ENCODE measurements around the gene TDRD1. TPM values are rescaled to one million over a fixed set of nuclear protein-coding genes. Genes with fewer than 3 reads are reported as not detected.

TDRD1 gene
- total RNA-seq, 2 donors from 2014 or later, result 0.05 to 0.57 TPM

- no peak overlapping the region for H3K4me3 ChIP-seq
- no peaks in the 10 kb centered on the region for H3K27me3 ChIP-seq
- TF ChIP-seq, protein P1, sequence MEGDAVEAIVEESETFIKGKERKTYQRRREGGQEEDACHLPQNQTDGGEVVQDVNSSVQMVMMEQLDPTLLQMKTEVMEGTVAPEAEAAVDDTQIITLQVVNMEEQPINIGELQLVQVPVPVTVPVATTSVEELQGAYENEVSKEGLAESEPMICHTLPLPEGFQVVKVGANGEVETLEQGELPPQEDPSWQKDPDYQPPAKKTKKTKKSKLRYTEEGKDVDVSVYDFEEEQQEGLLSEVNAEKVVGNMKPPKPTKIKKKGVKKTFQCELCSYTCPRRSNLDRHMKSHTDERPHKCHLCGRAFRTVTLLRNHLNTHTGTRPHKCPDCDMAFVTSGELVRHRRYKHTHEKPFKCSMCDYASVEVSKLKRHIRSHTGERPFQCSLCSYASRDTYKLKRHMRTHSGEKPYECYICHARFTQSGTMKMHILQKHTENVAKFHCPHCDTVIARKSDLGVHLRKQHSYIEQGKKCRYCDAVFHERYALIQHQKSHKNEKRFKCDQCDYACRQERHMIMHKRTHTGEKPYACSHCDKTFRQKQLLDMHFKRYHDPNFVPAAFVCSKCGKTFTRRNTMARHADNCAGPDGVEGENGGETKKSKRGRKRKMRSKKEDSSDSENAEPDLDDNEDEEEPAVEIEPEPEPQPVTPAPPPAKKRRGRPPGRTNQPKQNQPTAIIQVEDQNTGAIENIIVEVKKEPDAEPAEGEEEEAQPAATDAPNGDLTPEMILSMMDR (IDR thresholded peaks at IDR 0.05), result no peak
- no peak overlapping the region for H3K27ac ChIP-seq
- DNase-seq, result no peak
- intact Hi-C loops (cut with DNase I), result no loop called here
- H3K4me1 ChIP-seq, result no peaks in the 10 kb centered on the region
- no peak overlapping the region for H3K9ac ChIP-seq (ENCODE audit: low read depth in 2 of 2, low read length in 2 of 2)
- no peaks in the 10 kb centered on the region for H3K9me3 ChIP-seq
- H3K36me3 ChIP-seq, result no peaks in the 10 kb centered on the region
Observed at GRCh38 chr10:114250716-114251115, 71.6 kb downstream of the TDRD1 start.

- TF ChIP-seq, protein P1 (IDR thresholded peaks at IDR 0.05), result no peak
- Histone ChIP-seq H3K4me3 (no peak overlapping the region), H3K4me1 (no peaks in the 10 kb centered on the region), H3K27ac (no peak overlapping the region), H3K9me3 (no peaks in the 10 kb centered on the region), H3K36me3 (no peaks in the 10 kb centered on the region), H3K9ac (ENCODE audit: low read depth in 2 of 2, low read length in 2 of 2) (no peak overlapping the region), H3K27me3 (no peaks in the 10 kb centered on the region)
- no peak for DNase-seq
- intact Hi-C loops (cut with DNase I), result no loop called here
Observed at GRCh38 chr10:114252092-114252491, 72.9 kb downstream of the TDRD1 start.

- TF ChIP-seq, protein P1 (IDR thresholded peaks at IDR 0.05), result no peak
- Histone ChIP-seq H3K9me3 (no peaks in the 10 kb centered on the region), H3K27me3 (no peaks in the 10 kb centered on the region), H3K9ac (ENCODE audit: low read depth in 2 of 2, low read length in 2 of 2) (no peak overlapping the region), H3K4me3 (no peak overlapping the region), H3K4me1 (no peaks in the 10 kb centered on the region), H3K36me3 (no peaks in the 10 kb centered on the region), H3K27ac (no peak overlapping the region)
- intact Hi-C loops (cut with DNase I), result no loop called here
- DNase-seq, result no peak
Observed at GRCh38 chr10:114252883-114253282, 73.7 kb downstream of the TDRD1 start.

DNA sequence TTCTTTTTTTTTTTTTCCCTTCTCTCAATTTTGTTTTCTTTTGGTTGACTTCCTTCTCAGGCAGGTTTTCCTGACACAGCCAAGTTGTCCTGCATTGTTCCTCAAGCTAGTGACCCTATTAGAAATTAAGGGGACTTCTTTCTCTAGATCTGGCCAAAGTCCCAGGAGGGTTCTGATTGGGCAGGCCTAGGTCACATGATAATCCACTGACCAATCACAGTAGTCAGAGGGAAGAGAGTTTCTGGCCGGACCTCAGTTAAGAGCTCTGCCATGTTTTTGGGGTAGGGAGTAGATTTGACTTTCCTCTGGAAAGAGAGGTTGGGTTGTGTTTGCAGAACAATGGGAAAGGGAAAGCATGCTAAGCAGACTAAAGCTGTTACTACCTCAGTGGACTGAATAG is 76.1 kb downstream of the TDRD1 start:
- no peak overlapping the region for H3K27ac ChIP-seq
- TF ChIP-seq, protein P1 (IDR thresholded peaks at IDR 0.05), result no peak
- no peak overlapping the region for H3K9ac ChIP-seq (ENCODE audit: low read depth in 2 of 2, low read length in 2 of 2)
- intact Hi-C loops (cut with DNase I), result no loop called here
- H3K4me3 ChIP-seq, result no peak overlapping the region
- no peaks in the 10 kb centered on the region for H3K36me3 ChIP-seq
- H3K9me3 ChIP-seq, result no peaks in the 10 kb centered on the region
- no peaks in the 10 kb centered on the region for H3K4me1 ChIP-seq
- DNase-seq, result no peak
- no peaks in the 10 kb centered on the region for H3K27me3 ChIP-seq

DNA sequence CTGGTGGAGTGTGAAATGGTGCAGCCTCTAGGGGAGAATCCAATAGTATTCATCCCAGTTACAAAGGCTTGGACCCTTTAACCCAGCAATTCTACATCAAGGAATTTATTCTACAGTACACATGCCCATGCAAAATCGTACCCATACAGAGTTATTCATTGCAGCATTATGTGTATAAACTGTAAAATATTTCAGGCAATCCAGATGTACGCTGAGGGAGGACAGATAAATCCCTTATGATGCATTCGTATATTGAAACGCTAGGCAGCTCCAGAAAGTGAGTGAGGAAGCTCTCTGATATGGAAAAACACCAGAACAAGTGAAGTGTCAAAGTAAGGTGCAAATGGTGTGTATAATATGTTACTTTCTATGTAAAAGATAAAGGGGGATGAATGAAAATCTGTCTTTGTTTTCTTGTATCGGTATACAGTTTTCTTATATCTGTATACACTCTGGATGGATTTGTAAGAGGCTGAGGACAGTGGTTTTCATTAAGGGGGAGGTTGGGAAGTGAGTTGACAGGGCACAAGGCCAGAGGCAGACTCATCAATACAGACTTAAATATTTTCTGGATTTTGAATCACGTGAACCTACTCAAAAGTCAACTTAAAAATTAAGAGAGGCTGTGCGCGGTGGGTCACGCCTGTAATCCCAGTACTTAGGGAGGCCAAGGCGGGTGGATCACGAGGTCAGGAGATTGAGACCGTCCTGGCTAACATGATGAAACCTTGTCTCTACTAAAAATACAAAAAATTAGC is 77.0 kb downstream of the TDRD1 start:
- H3K9me3 ChIP-seq, result no peaks in the 10 kb centered on the region
- H3K36me3 ChIP-seq, result no peaks in the 10 kb centered on the region
- intact Hi-C loops (cut with DNase I), result no loop called here
- H3K4me3 ChIP-seq, result no peak overlapping the region
- H3K27ac ChIP-seq, result no peak overlapping the region
- DNase-seq, result no peak
- no peaks in the 10 kb centered on the region for H3K27me3 ChIP-seq
- no peaks in the 10 kb centered on the region for H3K4me1 ChIP-seq
- H3K9ac ChIP-seq (ENCODE audit: low read depth in 2 of 2, low read length in 2 of 2), result no peak overlapping the region
- TF ChIP-seq, protein P1 (IDR thresholded peaks at IDR 0.05), result no peak
